B cell (primary cell): ENCODE results near the gene ASH1L.

Experiments used
- EZH2 ChIP-seq: IDR thresholded peaks from 2 replicates; pipeline ENCODE4 v1.6.1; 2012; ENCODE audit warnings: borderline replicate concordance, low read depth, mild to moderate bottlenecking, moderate library complexity, low read length; ENCODE audit not compliant: insufficient read depth, poor library complexity, severe bottlenecking
- TF ChIP-seq, protein P1 (sequence below): fragments of 200-600 bp; IDR thresholded peaks from one replicate; pipeline ENCODE4 v1.8.0; 2022; ENCODE audit warnings: antibody characterized with exemption, mild to moderate bottlenecking

- TF ChIP-seq, protein P1, sequence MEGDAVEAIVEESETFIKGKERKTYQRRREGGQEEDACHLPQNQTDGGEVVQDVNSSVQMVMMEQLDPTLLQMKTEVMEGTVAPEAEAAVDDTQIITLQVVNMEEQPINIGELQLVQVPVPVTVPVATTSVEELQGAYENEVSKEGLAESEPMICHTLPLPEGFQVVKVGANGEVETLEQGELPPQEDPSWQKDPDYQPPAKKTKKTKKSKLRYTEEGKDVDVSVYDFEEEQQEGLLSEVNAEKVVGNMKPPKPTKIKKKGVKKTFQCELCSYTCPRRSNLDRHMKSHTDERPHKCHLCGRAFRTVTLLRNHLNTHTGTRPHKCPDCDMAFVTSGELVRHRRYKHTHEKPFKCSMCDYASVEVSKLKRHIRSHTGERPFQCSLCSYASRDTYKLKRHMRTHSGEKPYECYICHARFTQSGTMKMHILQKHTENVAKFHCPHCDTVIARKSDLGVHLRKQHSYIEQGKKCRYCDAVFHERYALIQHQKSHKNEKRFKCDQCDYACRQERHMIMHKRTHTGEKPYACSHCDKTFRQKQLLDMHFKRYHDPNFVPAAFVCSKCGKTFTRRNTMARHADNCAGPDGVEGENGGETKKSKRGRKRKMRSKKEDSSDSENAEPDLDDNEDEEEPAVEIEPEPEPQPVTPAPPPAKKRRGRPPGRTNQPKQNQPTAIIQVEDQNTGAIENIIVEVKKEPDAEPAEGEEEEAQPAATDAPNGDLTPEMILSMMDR: no peak
- no peak for TF ChIP-seq EZH2
Measured at GRCh38 chr1:155529929-155530328, 32.7 kb downstream of the ASH1L start.
